Measurements from ENCODE around the gene HJV. TPM values are rescaled to one million over a fixed set of nuclear protein-coding genes. Genes with fewer than 3 reads are reported as not detected.
A peak's percentile ranks its signal among the peaks of the same experiment; 100 is the strongest.

The HJV gene
- total and polyA plus RNA-seq, 5 donors from 2014 or later, result not detected

DNA sequence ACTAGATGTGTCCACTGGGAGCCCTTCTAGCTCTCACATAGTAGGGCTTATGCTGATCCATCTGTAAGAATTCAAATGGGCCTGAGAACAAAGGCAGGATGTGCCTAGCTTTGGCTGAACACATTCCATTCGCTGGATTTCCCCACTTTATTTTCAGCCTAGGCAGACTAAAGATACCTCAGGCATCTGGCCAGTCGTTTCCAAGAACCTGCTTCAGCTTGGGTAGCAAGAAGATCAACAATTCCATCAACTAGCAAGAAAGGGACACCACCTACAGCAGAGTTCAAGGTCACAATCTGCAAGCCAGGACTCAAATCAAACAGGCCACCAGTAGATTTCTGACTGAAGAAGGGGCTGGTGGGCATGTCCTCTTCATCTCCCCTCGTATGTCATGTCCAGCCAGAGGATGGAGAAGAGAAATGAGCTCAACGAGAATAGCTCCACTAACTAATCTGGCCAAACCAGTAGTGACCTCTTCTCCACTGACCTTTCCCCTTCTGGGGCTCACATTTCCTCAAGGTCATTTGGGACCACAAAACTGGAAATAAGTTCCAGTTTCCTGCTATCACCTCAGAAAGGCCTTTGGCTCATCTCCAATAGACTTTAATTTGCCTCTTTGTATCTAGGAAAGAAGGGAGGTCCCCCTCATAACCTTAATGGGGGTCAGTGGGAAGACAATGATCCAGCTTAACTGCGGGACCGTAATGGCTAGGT lies 39.4 kb downstream of the HJV start:
- DNase-seq, result no peak
- H3K27ac ChIP-seq (ENCODE audit: insufficient read depth, low read length, poor library complexity, severe bottlenecking), result peak overlapping the region; percentile 95
- ATAC-seq (ENCODE audit: low read depth in 2 of 2), result no peak
- H3K4me3 Mint-ChIP-seq, result peak overlapping the region; percentile 12 to 58 (median 47)
- H3K36me3 Mint-ChIP-seq, result peaks cover 5% of the 10 kb centered on the region
- H3K27ac Mint-ChIP-seq, result peak overlapping the region in 1 of 3 donors; percentile 71
- H3K4me3 ChIP-seq (ENCODE audit: low read depth, low read length), result peak overlapping the region; percentile 42
- H3K27me3 ChIP-seq (ENCODE audit: control insufficient read depth, insufficient read depth, low read length), result no peaks in the 10 kb centered on the region
- H3K36me3 ChIP-seq (ENCODE audit: control insufficient read depth, insufficient read depth, low read length), result no peaks in the 10 kb centered on the region
- H3K9me3 ChIP-seq (ENCODE audit: control insufficient read depth in 2 of 2, low read length in 2 of 2), result no peaks in the 10 kb centered on the region
- H3K4me1 ChIP-seq (ENCODE audit: control insufficient read depth, insufficient read depth, low read length, poor library complexity, severe bottlenecking), result peaks cover 90% of the 10 kb centered on the region
- no peaks in the 10 kb centered on the region for H3K9me3 Mint-ChIP-seq
- H3K4me1 Mint-ChIP-seq, result peaks cover 16 to 45% (median 28%) of the 10 kb centered on the region in 4 donors
- no peaks in the 10 kb centered on the region for H3K27me3 Mint-ChIP-seq

DNA sequence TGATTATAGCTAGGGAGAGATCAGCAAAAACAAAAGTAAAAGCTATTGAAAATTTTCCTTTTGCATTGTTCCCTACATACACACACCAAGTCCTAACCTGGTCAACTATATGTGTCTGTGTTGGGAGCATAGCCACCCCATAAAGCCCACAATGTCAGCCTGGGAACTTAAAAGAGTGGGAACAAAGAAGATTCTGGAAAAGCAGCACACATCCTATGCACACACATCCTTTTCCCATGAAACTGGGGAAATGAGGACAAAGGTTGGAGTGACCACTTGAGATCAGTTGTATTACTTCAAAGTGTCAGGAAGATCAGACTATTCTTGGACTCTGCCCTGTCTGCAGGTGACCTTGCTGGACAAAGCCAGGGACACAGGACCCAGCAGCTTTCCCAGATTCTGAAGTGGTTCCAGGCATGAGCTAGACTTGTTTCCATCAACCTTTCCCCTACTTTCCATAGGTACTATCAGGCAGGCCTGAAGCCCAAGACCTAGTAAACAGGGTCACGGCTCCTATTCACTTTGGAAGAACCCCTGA lies 41.0 kb downstream of the HJV start:
- peak overlapping the region; percentile 77 for H3K4me3 ChIP-seq (ENCODE audit: low read depth, low read length)
- Mint-ChIP-seq H3K4me3 (peak overlapping the region in 1 of 4 donors; percentile 12), H3K27ac (no peak overlapping the region), H3K9me3 (no peaks in the 10 kb centered on the region), H3K4me1 (peaks cover 15 to 39% (median 19%) of the 10 kb centered on the region in 4 donors), H3K27me3 (no peaks in the 10 kb centered on the region), H3K36me3 (peaks cover 5% of the 10 kb centered on the region)
- H3K4me1 ChIP-seq (ENCODE audit: control insufficient read depth, insufficient read depth, low read length, poor library complexity, severe bottlenecking), result peaks cover 86% of the 10 kb centered on the region
- DNase-seq, result no peak
- no peaks in the 10 kb centered on the region for H3K36me3 ChIP-seq (ENCODE audit: control insufficient read depth, insufficient read depth, low read length)
- H3K27me3 ChIP-seq (ENCODE audit: control insufficient read depth, insufficient read depth, low read length), result no peaks in the 10 kb centered on the region
- H3K27ac ChIP-seq (ENCODE audit: insufficient read depth, low read length, poor library complexity, severe bottlenecking), result peak overlapping the region; percentile 95
- H3K9me3 ChIP-seq (ENCODE audit: control insufficient read depth in 2 of 2, low read length in 2 of 2), result no peaks in the 10 kb centered on the region
- ATAC-seq (ENCODE audit: low read depth in 2 of 2), result no peak

DNA sequence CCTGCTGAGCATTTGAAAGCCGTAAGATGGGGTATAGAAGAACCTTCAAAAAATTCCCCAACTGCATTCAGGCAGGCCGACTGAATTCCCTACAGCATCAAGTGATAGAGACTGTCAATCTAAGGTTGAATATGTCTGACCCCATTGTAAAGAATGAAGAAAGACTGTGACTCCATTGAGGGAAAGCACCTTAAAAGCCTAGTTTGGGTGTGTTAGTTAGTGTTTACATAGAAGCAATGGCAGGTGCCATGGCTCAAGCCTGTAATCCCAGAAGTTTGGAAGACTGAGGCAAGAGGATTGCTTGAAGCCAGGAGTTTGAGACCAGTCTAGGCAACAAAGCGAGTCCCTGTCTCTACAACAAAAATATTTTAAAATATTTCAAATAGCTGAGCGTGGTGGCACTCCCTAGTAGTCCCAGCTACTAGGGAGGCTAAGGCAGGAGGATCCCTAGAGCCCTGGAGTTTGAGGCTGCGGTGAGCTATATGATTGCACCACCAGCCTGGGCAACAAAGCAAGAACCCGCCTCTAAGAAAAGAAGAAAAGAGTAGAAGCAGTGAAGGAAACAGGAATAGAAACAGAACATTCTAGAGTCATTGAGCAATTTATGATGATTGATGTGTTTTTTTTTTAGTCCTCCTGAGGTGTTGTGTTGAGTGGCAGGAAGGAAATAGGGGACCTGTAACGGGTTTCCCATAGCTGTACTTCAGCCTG lies 41.6 kb downstream of the HJV start:
- H3K4me3 Mint-ChIP-seq, result no peak overlapping the region
- no peak overlapping the region for H3K27ac Mint-ChIP-seq
- ATAC-seq (ENCODE audit: low read depth in 2 of 2) (peak; percentile 11 to 20), DNase-seq (peak in 2 of 3 donors; percentile 45 to 71)
- H3K36me3 ChIP-seq (ENCODE audit: control insufficient read depth, insufficient read depth, low read length), result no peaks in the 10 kb centered on the region
- H3K36me3 Mint-ChIP-seq, result peaks cover 10% of the 10 kb centered on the region
- H3K27me3 ChIP-seq (ENCODE audit: control insufficient read depth, insufficient read depth, low read length), result no peaks in the 10 kb centered on the region
- peak overlapping the region; percentile 95 for H3K27ac ChIP-seq (ENCODE audit: insufficient read depth, low read length, poor library complexity, severe bottlenecking)
- no peaks in the 10 kb centered on the region for H3K9me3 ChIP-seq (ENCODE audit: control insufficient read depth in 2 of 2, low read length in 2 of 2)
- peaks cover 14 to 37% (median 19%) of the 10 kb centered on the region in 4 donors for H3K4me1 Mint-ChIP-seq
- H3K9me3 Mint-ChIP-seq, result no peaks in the 10 kb centered on the region
- peak overlapping the region; percentile 77 for H3K4me3 ChIP-seq (ENCODE audit: low read depth, low read length)
- H3K27me3 Mint-ChIP-seq, result no peaks in the 10 kb centered on the region
- peaks cover 79% of the 10 kb centered on the region for H3K4me1 ChIP-seq (ENCODE audit: control insufficient read depth, insufficient read depth, low read length, poor library complexity, severe bottlenecking)

DNA sequence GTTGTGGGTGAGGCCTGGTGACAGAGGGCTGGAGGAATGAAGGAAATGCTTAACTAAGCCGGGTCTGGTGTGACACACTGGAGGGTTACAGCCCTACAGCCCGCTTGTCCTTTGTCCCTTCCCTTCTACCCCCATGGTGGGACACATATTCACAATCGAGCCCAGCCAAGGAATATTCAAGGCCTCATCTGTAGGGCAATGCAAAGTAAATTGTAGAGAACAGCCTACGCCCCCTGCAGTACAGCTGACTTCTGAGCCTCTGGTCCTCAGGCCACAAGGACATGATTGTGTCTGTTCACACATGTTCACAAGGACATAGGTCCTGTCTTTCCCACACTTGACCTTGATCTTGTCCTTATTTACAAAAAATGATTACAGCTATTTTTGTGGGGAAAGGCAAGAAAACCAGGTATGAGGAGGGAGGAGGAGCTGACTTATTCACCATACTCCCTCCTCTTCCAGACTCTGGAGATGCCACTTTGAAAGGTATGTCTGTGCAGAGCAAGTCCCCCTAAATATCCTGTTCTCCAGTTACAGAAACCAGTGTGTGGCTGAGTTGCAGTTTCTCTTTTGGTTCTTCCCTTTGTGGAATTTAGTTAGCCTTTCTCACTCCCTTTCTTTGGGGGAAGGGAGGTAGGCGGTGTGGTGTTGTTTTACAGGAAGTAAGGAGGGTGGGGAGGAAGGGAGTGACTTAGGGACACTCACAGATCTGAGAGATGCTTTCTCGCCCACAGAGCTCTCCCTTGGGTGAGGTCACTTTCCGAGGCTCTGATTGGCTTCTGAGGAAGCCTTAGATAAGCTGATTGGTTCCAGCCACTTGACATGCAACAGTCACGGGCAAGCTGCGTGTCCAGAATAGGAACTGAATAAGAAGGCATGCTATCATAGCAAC lies 42.4 kb downstream of the HJV start:
- H3K36me3 Mint-ChIP-seq, result peaks cover 11% of the 10 kb centered on the region
- no peak overlapping the region for H3K27ac Mint-ChIP-seq
- Histone ChIP-seq H3K4me3 (ENCODE audit: low read depth, low read length) (peak overlapping the region; percentile 77), H3K27me3 (ENCODE audit: control insufficient read depth, insufficient read depth, low read length) (no peaks in the 10 kb centered on the region), H3K36me3 (ENCODE audit: control insufficient read depth, insufficient read depth, low read length) (no peaks in the 10 kb centered on the region), H3K27ac (ENCODE audit: insufficient read depth, low read length, poor library complexity, severe bottlenecking) (peak overlapping the region; percentile 95), H3K4me1 (ENCODE audit: control insufficient read depth, insufficient read depth, low read length, poor library complexity, severe bottlenecking) (peaks cover 71% of the 10 kb centered on the region), H3K9me3 (ENCODE audit: control insufficient read depth in 2 of 2, low read length in 2 of 2) (no peaks in the 10 kb centered on the region)
- no peaks in the 10 kb centered on the region for H3K9me3 Mint-ChIP-seq
- H3K4me3 Mint-ChIP-seq, result no peak overlapping the region
- DNase-seq (peak; percentile 73 to 98 (median 82)), ATAC-seq (ENCODE audit: low read depth in 2 of 2) (peak; percentile 81 to 82)
- H3K4me1 Mint-ChIP-seq, result peaks cover 13 to 34% (median 17%) of the 10 kb centered on the region in 4 donors
- H3K27me3 Mint-ChIP-seq, result no peaks in the 10 kb centered on the region

DNA sequence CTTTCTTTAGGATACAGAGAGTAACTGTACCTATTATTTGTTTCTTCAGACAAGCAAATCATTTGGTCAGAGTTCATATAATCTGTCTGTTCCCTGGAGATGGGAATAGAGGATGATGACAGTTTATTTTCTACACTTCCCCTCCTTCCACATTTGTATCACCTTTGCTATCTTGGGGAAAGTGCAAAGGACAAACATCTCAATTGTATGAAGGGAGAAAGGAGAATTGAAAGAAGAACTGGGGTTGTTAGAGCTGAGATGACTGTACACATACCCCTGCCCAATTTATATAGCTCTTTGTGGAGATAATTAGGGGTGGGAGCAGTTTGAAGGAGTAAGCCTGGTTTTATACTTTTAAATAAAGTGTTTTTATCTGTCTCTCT lies 43.1 kb downstream of the HJV start:
- Mint-ChIP-seq H3K9me3 (no peaks in the 10 kb centered on the region), H3K4me3 (no peak overlapping the region), H3K27me3 (no peaks in the 10 kb centered on the region), H3K27ac (no peak overlapping the region), H3K36me3 (peaks cover 11% of the 10 kb centered on the region), H3K4me1 (peaks cover 10 to 31% (median 13%) of the 10 kb centered on the region in 4 donors)
- Histone ChIP-seq H3K27me3 (ENCODE audit: control insufficient read depth, insufficient read depth, low read length) (no peaks in the 10 kb centered on the region), H3K9me3 (ENCODE audit: control insufficient read depth in 2 of 2, low read length in 2 of 2) (no peaks in the 10 kb centered on the region), H3K27ac (ENCODE audit: insufficient read depth, low read length, poor library complexity, severe bottlenecking) (peak overlapping the region; percentile 95), H3K36me3 (ENCODE audit: control insufficient read depth, insufficient read depth, low read length) (no peaks in the 10 kb centered on the region), H3K4me1 (ENCODE audit: control insufficient read depth, insufficient read depth, low read length, poor library complexity, severe bottlenecking) (peaks cover 65% of the 10 kb centered on the region), H3K4me3 (ENCODE audit: low read depth, low read length) (peak overlapping the region; percentile 77)
- no peak for ATAC-seq (ENCODE audit: low read depth in 2 of 2)
- DNase-seq, result no peak

DNA sequence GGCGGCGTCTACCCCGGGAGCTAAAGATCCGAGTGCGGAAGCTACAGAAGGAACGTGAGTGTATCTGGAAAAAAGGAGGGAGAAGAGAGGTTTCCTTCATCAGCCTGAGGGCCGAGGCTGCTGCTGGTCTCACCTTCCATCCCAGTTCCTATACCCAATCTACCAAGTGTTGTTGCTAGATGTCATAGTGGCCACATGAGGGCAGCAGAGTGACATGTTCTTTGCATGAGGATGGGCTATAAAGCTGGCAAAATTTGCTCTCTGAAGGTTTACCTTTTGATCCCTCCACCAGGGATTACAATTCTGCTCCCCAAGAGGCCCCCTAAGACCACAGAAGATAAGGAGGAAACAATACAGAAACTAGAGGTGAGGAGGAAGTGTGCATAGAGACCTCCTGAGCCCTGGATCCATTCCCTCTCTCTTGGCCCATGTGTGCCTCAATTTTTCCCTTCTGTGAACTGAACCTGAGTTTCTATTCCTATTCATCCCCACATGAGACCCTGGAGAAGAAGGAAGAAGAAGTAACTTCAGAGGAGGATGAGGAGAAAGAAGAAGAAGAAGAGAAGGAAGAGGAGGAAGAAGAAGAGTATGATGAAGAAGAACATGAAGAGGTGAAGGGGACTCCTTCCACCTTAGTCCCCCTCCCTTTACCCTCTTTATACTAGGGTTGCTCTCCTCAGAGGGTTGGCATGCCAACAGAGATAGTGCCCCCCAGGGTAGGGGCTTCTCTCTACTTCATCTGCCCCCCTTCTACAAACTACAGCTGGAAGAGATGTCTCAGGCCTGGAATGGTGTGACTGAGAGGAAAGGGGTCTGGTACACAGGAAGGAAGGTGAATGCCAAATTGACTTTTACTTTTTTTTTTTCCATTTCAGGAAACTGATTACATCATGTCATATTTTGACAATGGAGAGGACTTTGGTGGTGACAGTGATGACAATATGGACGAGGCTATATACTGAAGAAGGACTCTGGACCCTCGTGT lies 43.8 kb downstream of the HJV start:
- H3K4me1 ChIP-seq (ENCODE audit: control insufficient read depth, insufficient read depth, low read length, poor library complexity, severe bottlenecking), result peaks cover 58% of the 10 kb centered on the region
- H3K9me3 ChIP-seq (ENCODE audit: control insufficient read depth in 2 of 2, low read length in 2 of 2), result no peaks in the 10 kb centered on the region
- H3K4me3 ChIP-seq (ENCODE audit: low read depth, low read length), result peak overlapping the region; percentile 77
- no peak overlapping the region for H3K27ac Mint-ChIP-seq
- no peaks in the 10 kb centered on the region for H3K27me3 Mint-ChIP-seq
- no peaks in the 10 kb centered on the region for H3K9me3 Mint-ChIP-seq
- peak; percentile 66 to 89 (median 80) for DNase-seq
- H3K27ac ChIP-seq (ENCODE audit: insufficient read depth, low read length, poor library complexity, severe bottlenecking), result peak overlapping the region; percentile 95
- no peaks in the 10 kb centered on the region for H3K36me3 ChIP-seq (ENCODE audit: control insufficient read depth, insufficient read depth, low read length)
- no peaks in the 10 kb centered on the region for H3K27me3 ChIP-seq (ENCODE audit: control insufficient read depth, insufficient read depth, low read length)
- peak; percentile 49 to 55 for ATAC-seq (ENCODE audit: low read depth in 2 of 2)
- no peak overlapping the region for H3K4me3 Mint-ChIP-seq
- peaks cover 9 to 24% (median 17%) of the 10 kb centered on the region in 4 donors for H3K4me1 Mint-ChIP-seq
- peaks cover 11% of the 10 kb centered on the region for H3K36me3 Mint-ChIP-seq

Data from CD4-positive, CD25-positive, alpha-beta regulatory T cell (primary cell).